ENCODE results near the gene CGB1. TPM values are rescaled to one million over a fixed set of nuclear protein-coding genes. Genes with fewer than 3 reads are reported as not detected.

The CGB1 gene
- total and polyA plus RNA-seq, 2 donors (not counting 3 experiments of a cell fraction or from before 2014, with no cell fraction given), result not detected

DNA sequence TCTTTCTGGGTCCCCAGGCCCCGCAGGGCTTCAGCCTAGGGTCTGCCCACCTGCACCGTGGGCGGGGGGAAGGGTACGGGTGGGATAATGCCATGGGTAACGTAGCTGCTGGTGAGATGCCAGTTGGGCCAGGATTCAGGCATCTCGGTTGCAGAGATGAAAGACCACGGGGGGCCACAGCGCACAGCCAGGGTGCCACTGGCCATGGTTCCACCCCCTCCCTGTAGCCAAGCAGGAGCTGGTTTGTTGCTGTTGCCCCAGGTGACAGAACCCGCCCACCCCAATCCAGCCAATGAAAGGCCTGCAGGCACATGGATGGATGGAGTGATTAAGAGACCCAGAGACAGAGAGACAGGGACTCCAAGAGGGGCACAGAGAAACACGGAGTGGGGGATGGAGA, 21.9 kb upstream of the CGB1 start:
- Histone ChIP-seq H4K20me1 (replicated peaks; ENCODE audit: control insufficient read depth, extremely low read depth, insufficient read depth, low read length) (no peaks in the 10 kb centered on the region), H3K4me1 (ENCODE audit: control insufficient read depth, extremely low read depth, insufficient read depth, low read length) (peaks cover 11% of the 10 kb centered on the region), H3K27me3 (ENCODE audit: control insufficient read depth in 2 of 2, insufficient read depth in 2 of 2, low read length in 2 of 2) (peaks cover 0 to 1% of the 10 kb centered on the region in 2 experiments), H3K27ac (ENCODE audit: insufficient read depth, low read depth, low read length) (no peak overlapping the region), H3K4me3 (replicated peaks in 1 of 3; ENCODE audit: insufficient read depth in 1 of 3, low read depth in 1 of 3, low read length in 3 of 3) (no peak overlapping the region), H3K79me2 (ENCODE audit: control insufficient read depth, insufficient read depth, low read length) (no peaks in the 10 kb centered on the region), H3K36me3 (ENCODE audit: control insufficient read depth in 2 of 2, extremely low read depth in 1 of 2, insufficient read depth in 2 of 2, low read length in 2 of 2) (no peaks in the 10 kb centered on the region), H3K4me2 (ENCODE audit: insufficient read depth, low read length) (no peak overlapping the region), H3K9me3 (replicated peaks; ENCODE audit: control insufficient read depth, insufficient read depth, low read length) (no peaks in the 10 kb centered on the region), H3K9me1 (replicated peaks; ENCODE audit: control insufficient read depth, extremely low read depth, insufficient read depth, low read length) (no peaks in the 10 kb centered on the region), H3K9ac (replicated peaks; ENCODE audit: extremely low read depth, insufficient read depth, low read length) (no peak overlapping the region), H2AFZ (ENCODE audit: low read depth, low read length) (no peak overlapping the region)
- ChIA-PET POLR2A (no interaction called here), CTCF (interaction anchor here (0.9 to 1.8 kb wide), 5 partner anchors 8 to 59 kb away, joined by 3 to 7 read pairs (median 4); no protein-coding TSS in a partner anchor)
- FAIRE-seq, result no peak
- dilution Hi-C loops (cut with MboI; ENCODE audit: extremely low pct_ligation_motif_present, low sequenced_read_pairs) (no loop called here), intact Hi-C loops (cut with micrococcal nuclease) (no loop called here)
- no TSS peak for BruUV-seq (replicated peaks)
- no peak for TF ChIP-seq POLR2AphosphoS5 (IDR thresholded peaks at IDR 0.05; ENCODE audit: insufficient read depth, low read depth, low read length)
- no peak for TF ChIP-seq GATA2 (IDR thresholded peaks at IDR 0.05; ENCODE audit: insufficient read depth, insufficient read length, low read depth, low read length)
- TF ChIP-seq EZH2 (IDR thresholded peaks at IDR 0.05; ENCODE audit: borderline replicate concordance, low read depth, low read length, severe bottlenecking), result no peak
- TF ChIP-seq, protein P1, sequence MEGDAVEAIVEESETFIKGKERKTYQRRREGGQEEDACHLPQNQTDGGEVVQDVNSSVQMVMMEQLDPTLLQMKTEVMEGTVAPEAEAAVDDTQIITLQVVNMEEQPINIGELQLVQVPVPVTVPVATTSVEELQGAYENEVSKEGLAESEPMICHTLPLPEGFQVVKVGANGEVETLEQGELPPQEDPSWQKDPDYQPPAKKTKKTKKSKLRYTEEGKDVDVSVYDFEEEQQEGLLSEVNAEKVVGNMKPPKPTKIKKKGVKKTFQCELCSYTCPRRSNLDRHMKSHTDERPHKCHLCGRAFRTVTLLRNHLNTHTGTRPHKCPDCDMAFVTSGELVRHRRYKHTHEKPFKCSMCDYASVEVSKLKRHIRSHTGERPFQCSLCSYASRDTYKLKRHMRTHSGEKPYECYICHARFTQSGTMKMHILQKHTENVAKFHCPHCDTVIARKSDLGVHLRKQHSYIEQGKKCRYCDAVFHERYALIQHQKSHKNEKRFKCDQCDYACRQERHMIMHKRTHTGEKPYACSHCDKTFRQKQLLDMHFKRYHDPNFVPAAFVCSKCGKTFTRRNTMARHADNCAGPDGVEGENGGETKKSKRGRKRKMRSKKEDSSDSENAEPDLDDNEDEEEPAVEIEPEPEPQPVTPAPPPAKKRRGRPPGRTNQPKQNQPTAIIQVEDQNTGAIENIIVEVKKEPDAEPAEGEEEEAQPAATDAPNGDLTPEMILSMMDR (IDR thresholded peaks at IDR 0.05; ENCODE audit: extremely low read depth in 1 of 2, insufficient read depth in 1 of 2, low read depth in 1 of 2, low read length in 2 of 2), result no peak
- TF ChIP-seq POLR2A (IDR thresholded peaks at IDR 0.05; ENCODE audit: low read depth, low read length), result no peak
- no peak for TF ChIP-seq FOS (IDR thresholded peaks at IDR 0.05; ENCODE audit: borderline replicate concordance, insufficient read depth, low read length)
- TF ChIP-seq JUN (IDR thresholded peaks at IDR 0.05; ENCODE audit: borderline replicate concordance, insufficient read depth, insufficient read length, low read depth), result no peak
- TF ChIP-seq, protein P2, sequence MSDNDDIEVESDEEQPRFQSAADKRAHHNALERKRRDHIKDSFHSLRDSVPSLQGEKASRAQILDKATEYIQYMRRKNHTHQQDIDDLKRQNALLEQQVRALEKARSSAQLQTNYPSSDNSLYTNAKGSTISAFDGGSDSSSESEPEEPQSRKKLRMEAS (IDR thresholded peaks at IDR 0.05; ENCODE audit: insufficient read depth, insufficient read length), result no peak
- TF ChIP-seq MYC (IDR thresholded peaks at IDR 0.05; ENCODE audit: low read depth, low read length), result no peak
- no peak for DNase-seq (ENCODE audit: low read depth, low spot score)

Measured in endothelial cell of umbilical vein (primary cell).